K562 (cell line): Measurements from ENCODE around the gene PRM3.
A peak's percentile ranks its signal among the peaks of the same experiment; 100 is the strongest.

Source experiments
- BACH1 ChIP-seq: fragments of 200-800 bp; sonication (Bioruptor generic); IDR thresholded peaks from 2 replicates; pipeline ENCODE4 v1.6.1; 2016; ENCODE audit warnings: missing genetic modification characterization, missing compliant biosample characterization
- FOXK2 ChIP-seq, 2 experiments: fragments of 450-650 bp; IDR thresholded peaks in 1 of 2; conservative IDR thresholded peaks in 1 of 2; 2 replicates each; pipeline ENCODE4 v1.6.1; 2016; ENCODE audit warnings: low read depth in 2 of 2, mild to moderate bottlenecking in 1 of 2
- POLR2H ChIP-seq: IDR thresholded peaks from 2 replicates; pipeline ENCODE4 v1.6.1; 2016; ENCODE audit warnings: missing genetic modification characterization, low read depth, mild to moderate bottlenecking, control low read depth, missing compliant biosample characterization, moderate library complexity
- RB1 ChIP-seq: fragments of 450-650 bp; IDR thresholded peaks from 2 replicates; pipeline ENCODE4 v1.6.1; 2017; ENCODE audit warnings: low read depth, mild to moderate bottlenecking
- SIN3A ChIP-seq, 2 experiments: fragments of 150-350 bp in 1 of 2; IDR thresholded peaks; 2 replicates each; pipeline ENCODE4 v1.6.1; 2011 to 2016; ENCODE audit warnings: borderline replicate concordance in 2 of 2, low read depth in 2 of 2, low read length in 2 of 2, mild to moderate bottlenecking in 2 of 2, moderate library complexity in 2 of 2; ENCODE audit not compliant: control insufficient read depth in 1 of 2
- TF ChIP-seq, protein P1 (sequence below), 3 experiments: IDR thresholded peaks in 2 of 3; conservative IDR thresholded peaks in 1 of 3; 2 replicates each; pipeline ENCODE4 v1.5.1; 2011 to 2012; ENCODE audit warnings: low read length in 3 of 3, mild to moderate bottlenecking in 3 of 3, control low read depth in 2 of 3, improper control_type of control experiment in 1 of 3, inconsistent platforms in 1 of 3, low read depth in 1 of 3, mixed read lengths in 1 of 3, moderate library complexity in 1 of 3; ENCODE audit not compliant: insufficient read depth in 2 of 3

DNA sequence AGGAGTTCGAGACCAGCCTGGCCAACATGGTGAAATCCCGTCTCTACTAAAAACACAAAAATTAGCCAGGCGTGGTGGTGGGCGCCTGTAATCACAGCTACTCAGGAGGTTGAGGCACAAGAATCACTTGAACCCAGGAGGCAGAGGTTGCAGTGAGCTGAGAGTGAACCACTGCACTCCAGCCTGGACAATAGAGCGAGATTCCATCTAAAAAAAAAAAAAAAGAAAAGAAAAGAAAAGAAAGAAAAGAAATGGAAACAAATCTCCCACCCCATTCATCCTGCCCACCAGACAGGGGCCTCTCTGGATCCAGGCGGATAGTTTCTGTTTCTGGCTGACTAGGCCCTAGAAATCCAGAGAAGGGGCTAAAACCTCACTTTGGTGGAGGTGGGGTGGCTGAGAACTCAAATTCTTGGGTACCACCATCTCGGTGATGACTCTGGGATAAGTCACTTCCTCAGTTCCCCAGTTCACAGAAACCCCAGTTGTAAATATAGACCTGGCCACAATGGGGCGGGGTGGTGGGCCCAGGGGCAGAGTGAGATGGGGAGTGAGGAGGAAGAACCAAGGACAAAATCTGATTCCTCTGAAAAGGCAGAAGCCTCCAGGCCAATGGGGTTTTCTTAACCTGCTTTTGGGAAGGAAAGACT, 39.6 kb downstream of the PRM3 start:
- no peak for TF ChIP-seq RB1
- TF ChIP-seq BACH1 (tag): no peak
- no peak for TF ChIP-seq SIN3A (IDR thresholded peaks at IDR 0.05; ENCODE audit: borderline replicate concordance in 2 of 2, control insufficient read depth in 1 of 2, low read depth in 2 of 2, low read length in 2 of 2)
- TF ChIP-seq FOXK2 (conservative IDR thresholded peaks at IDR 0.05 in 1 of 2, IDR thresholded peaks at IDR 0.05 in 1 of 2; ENCODE audit: low read depth in 2 of 2): no peak
- TF ChIP-seq, protein P1, sequence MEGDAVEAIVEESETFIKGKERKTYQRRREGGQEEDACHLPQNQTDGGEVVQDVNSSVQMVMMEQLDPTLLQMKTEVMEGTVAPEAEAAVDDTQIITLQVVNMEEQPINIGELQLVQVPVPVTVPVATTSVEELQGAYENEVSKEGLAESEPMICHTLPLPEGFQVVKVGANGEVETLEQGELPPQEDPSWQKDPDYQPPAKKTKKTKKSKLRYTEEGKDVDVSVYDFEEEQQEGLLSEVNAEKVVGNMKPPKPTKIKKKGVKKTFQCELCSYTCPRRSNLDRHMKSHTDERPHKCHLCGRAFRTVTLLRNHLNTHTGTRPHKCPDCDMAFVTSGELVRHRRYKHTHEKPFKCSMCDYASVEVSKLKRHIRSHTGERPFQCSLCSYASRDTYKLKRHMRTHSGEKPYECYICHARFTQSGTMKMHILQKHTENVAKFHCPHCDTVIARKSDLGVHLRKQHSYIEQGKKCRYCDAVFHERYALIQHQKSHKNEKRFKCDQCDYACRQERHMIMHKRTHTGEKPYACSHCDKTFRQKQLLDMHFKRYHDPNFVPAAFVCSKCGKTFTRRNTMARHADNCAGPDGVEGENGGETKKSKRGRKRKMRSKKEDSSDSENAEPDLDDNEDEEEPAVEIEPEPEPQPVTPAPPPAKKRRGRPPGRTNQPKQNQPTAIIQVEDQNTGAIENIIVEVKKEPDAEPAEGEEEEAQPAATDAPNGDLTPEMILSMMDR (IDR thresholded peaks at IDR 0.05 in 2 of 3, conservative IDR thresholded peaks at IDR 0.05 in 1 of 3; ENCODE audit: insufficient read depth in 2 of 3, low read depth in 1 of 3, low read length in 3 of 3): peak in 2 of 3 experiments; percentile 2 to 33; a peak in 2 of 6 replicates
- no peak for TF ChIP-seq POLR2H
